Measurements from ENCODE around the gene PRR5L.

Gene PRR5L

DNA sequence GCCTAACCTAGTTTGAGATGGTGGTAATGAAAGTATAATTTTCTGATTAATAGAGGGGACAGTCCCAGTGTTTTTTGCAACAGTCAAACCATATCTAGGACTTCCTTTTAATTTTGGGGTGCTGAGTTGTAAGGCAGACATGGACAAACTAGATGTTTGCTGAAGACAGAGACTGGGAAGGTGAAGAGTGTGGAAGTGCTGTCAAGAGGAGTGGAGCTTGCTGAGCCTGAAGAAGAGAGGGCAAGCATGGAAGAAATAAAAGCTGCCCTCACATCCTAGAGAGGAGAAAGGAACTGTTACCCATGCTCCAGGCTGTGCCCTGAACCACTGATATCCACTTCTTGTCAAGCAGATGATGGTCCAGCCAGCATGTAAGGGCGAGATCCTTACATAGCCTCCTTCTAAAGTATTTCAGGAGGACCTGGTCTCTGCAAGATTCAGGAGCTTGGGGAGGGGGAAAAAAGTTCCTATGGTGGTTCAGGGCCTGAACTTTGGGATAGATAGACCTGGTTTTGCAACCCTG is 51.4 kb downstream of the PRR5L start:
- no peaks in the 10 kb centered on the region for H3K36me3 Mint-ChIP-seq
- H3K27me3 Mint-ChIP-seq, result peaks cover 11 to 19% of the 10 kb centered on the region in 2 donors
- H3K9me3 Mint-ChIP-seq, result no peaks in the 10 kb centered on the region
- H3K4me3 Mint-ChIP-seq, result peak overlapping the region; percentile 17 to 25
- DNase-seq, result no peak
- H3K27ac Mint-ChIP-seq, result peak overlapping the region; percentile 14
- H3K4me1 Mint-ChIP-seq, result peaks cover 24 to 34% of the 10 kb centered on the region in 2 donors
- ATAC-seq (replicated peaks), result peak; percentile 92 to 95

GRCh38 chr11:36349351-36350136 is 53.5 kb downstream of the PRR5L start:
- H3K4me3 Mint-ChIP-seq, result no peak overlapping the region
- H3K27ac Mint-ChIP-seq, result no peak overlapping the region
- DNase-seq (no peak), ATAC-seq (replicated peaks) (no peak)
- H3K9me3 Mint-ChIP-seq, result no peaks in the 10 kb centered on the region
- peaks cover 34 to 54% of the 10 kb centered on the region in 2 donors for H3K4me1 Mint-ChIP-seq
- H3K27me3 Mint-ChIP-seq, result peaks cover 18 to 26% of the 10 kb centered on the region in 2 donors
- no peaks in the 10 kb centered on the region for H3K36me3 Mint-ChIP-seq

- Mint-ChIP-seq H3K27ac (no peak overlapping the region), H3K4me3 (no peak overlapping the region), H3K36me3 (no peaks in the 10 kb centered on the region), H3K4me1 (peaks cover 34 to 56% of the 10 kb centered on the region in 2 donors), H3K27me3 (peaks cover 13 to 20% of the 10 kb centered on the region in 2 donors), H3K9me3 (no peaks in the 10 kb centered on the region)
- DNase-seq (no peak), ATAC-seq (replicated peaks) (no peak)
Observed at GRCh38 chr11:36350137-36350513, 54.0 kb downstream of the PRR5L start.

DNA sequence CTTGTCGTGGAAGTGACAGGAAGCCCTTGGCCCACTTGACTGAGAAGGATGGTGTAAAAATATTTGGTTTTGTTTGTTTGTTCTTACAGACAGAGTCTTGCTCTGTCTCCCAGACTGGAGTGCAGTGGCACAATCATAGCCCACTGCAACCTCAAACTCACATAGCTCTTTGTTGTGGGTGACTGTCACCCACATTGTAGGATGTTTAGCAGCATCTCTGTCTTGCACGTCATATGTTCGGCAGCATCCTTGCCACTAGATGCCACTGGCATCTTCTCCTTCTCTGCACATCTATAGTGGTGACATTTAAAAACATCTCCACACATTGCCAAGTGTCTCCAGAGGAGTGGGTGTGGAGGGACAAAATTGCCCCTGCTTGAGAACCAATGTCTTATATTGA is 56.8 kb downstream of the PRR5L start:
- H3K4me1 Mint-ChIP-seq, result peaks cover 49 to 67% of the 10 kb centered on the region in 2 donors
- H3K36me3 Mint-ChIP-seq, result no peaks in the 10 kb centered on the region
- DNase-seq (no peak), ATAC-seq (replicated peaks) (no peak)
- no peak overlapping the region for H3K4me3 Mint-ChIP-seq
- H3K9me3 Mint-ChIP-seq, result no peaks in the 10 kb centered on the region
- no peak overlapping the region for H3K27ac Mint-ChIP-seq
- H3K27me3 Mint-ChIP-seq, result peaks cover 11 to 18% of the 10 kb centered on the region in 2 donors

- ATAC-seq (replicated peaks) (peak; percentile 50 to 64), DNase-seq (no peak)
- Mint-ChIP-seq H3K36me3 (no peaks in the 10 kb centered on the region), H3K27me3 (peaks cover 11 to 30% of the 10 kb centered on the region in 2 donors), H3K27ac (peak overlapping the region; percentile 10), H3K9me3 (no peaks in the 10 kb centered on the region), H3K4me1 (peaks cover 46 to 72% of the 10 kb centered on the region in 2 donors), H3K4me3 (peak overlapping the region; percentile 17 to 27)
Observed at GRCh38 chr11:36354221-36355003, 58.3 kb downstream of the PRR5L start.

DNA sequence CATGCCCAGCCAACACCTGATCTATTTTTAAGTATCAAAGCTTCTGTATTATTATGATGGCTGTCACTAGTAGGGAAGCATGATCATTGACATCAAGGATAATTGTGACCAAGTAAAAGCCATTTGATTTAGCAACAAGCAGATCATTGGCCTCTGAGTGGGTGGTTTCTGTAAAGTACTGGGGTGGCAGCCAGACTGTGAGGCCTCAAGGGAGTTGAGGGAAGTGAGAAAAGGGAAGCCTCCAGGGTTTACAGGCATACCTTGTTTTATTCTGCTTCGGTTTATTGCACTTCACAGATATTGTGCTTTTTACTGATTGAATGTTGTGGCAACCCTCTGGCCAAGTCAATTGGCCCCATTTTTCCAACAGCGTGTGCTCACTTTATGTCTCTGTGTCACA is 60.1 kb downstream of the PRR5L start:
- H3K27ac Mint-ChIP-seq, result peak overlapping the region; percentile 82
- peak; percentile 66 for DNase-seq

DNA sequence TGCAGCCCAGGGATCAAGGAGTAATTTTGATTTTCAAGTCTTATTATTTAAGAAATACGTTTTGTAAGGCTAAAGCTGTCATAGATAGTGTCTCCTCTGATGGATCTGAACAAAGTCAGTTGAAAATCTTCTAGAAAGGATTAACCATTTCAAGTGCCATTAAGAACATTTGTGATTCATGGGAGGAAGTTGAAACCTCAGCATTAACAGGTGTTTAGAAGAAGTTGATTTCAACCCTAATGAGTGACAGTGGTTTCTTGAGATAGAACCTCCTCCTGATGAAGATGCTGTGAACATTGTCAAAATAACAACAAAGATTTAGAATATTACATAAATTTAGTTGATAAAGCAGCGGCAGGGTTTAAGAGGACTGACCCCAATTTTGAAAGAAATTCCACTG is 61.7 kb downstream of the PRR5L start:
- H3K36me3 Mint-ChIP-seq, result no peaks in the 10 kb centered on the region
- no peak for DNase-seq
- ATAC-seq (replicated peaks), result no peak
- no peaks in the 10 kb centered on the region for H3K9me3 Mint-ChIP-seq
- H3K4me1 Mint-ChIP-seq, result peaks cover 45 to 83% of the 10 kb centered on the region in 2 donors
- peaks cover 15 to 51% of the 10 kb centered on the region in 2 donors for H3K27me3 Mint-ChIP-seq
- H3K27ac Mint-ChIP-seq, result no peak overlapping the region
- no peak overlapping the region for H3K4me3 Mint-ChIP-seq

More for the DNA sequence above, 60.1 kb downstream of the PRR5L start:
- no peaks in the 10 kb centered on the region for H3K36me3 Mint-ChIP-seq
- H3K4me1 Mint-ChIP-seq, result peaks cover 43 to 77% of the 10 kb centered on the region in 2 donors
- peak overlapping the region; percentile 50 to 67 for H3K4me3 Mint-ChIP-seq
- H3K9me3 Mint-ChIP-seq, result no peaks in the 10 kb centered on the region
- ATAC-seq (replicated peaks), result peak; percentile 95
- peaks cover 18 to 46% of the 10 kb centered on the region in 2 donors for H3K27me3 Mint-ChIP-seq

- H3K27me3 Mint-ChIP-seq, result peaks cover 18 to 48% of the 10 kb centered on the region in 2 donors
- H3K36me3 Mint-ChIP-seq, result no peaks in the 10 kb centered on the region
- H3K27ac Mint-ChIP-seq, result no peak overlapping the region
- H3K4me1 Mint-ChIP-seq, result peaks cover 50 to 84% of the 10 kb centered on the region in 2 donors
- no peak overlapping the region for H3K4me3 Mint-ChIP-seq
- no peak for DNase-seq
- ATAC-seq (replicated peaks), result no peak
- no peaks in the 10 kb centered on the region for H3K9me3 Mint-ChIP-seq
Observed at GRCh38 chr11:36358436-36358835, 62.3 kb downstream of the PRR5L start.

GRCh38 chr11:36360318-36360717 is 64.2 kb downstream of the PRR5L start:
- DNase-seq, result no peak
- Mint-ChIP-seq H3K36me3 (no peaks in the 10 kb centered on the region), H3K4me3 (no peak overlapping the region), H3K9me3 (no peaks in the 10 kb centered on the region), H3K27ac (no peak overlapping the region), H3K4me1 (peaks cover 42 to 68% of the 10 kb centered on the region in 2 donors), H3K27me3 (peaks cover 18 to 43% of the 10 kb centered on the region in 2 donors)
- peak in 1 of 2 donors; percentile 18 for ATAC-seq (replicated peaks)

- no peak overlapping the region for H3K4me3 Mint-ChIP-seq
- H3K9me3 Mint-ChIP-seq, result no peaks in the 10 kb centered on the region
- H3K27me3 Mint-ChIP-seq, result peaks cover 18 to 43% of the 10 kb centered on the region in 2 donors
Observed at GRCh38 chr11:36360826-36361415, 64.8 kb downstream of the PRR5L start.

DNA sequence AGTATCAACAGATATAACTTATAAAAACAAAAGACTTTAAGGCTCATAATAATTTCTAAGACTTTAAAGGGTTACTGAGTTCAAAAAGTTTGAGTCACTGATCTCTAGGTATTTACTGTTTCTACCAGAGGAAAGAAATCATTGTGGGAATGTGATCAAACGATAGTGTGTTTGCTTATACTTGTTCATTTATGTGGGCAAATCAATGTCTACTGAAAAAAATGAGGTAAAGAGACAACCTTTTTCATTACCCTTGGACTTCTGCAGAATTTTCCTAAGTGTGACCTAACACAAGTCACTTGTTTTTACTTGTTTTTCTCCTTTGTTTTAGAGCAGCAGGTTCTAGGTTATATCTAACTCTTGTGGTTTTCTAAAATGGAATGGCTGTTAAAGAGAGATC is 65.4 kb downstream of the PRR5L start:
- Mint-ChIP-seq H3K4me3 (peak overlapping the region in 1 of 2 donors; percentile 60), H3K4me1 (peaks cover 34 to 64% of the 10 kb centered on the region in 2 donors), H3K27ac (no peak overlapping the region), H3K9me3 (no peaks in the 10 kb centered on the region), H3K36me3 (no peaks in the 10 kb centered on the region), H3K27me3 (peaks cover 18 to 43% of the 10 kb centered on the region in 2 donors)
- DNase-seq (no peak), ATAC-seq (replicated peaks) (no peak)

More at GRCh38 chr11:36360826-36361415, 64.8 kb downstream of the PRR5L start:
- ATAC-seq (replicated peaks) (no peak), DNase-seq (no peak)
- Mint-ChIP-seq H3K36me3 (no peaks in the 10 kb centered on the region), H3K27ac (no peak overlapping the region), H3K4me1 (peaks cover 40 to 66% of the 10 kb centered on the region in 2 donors)

DNA sequence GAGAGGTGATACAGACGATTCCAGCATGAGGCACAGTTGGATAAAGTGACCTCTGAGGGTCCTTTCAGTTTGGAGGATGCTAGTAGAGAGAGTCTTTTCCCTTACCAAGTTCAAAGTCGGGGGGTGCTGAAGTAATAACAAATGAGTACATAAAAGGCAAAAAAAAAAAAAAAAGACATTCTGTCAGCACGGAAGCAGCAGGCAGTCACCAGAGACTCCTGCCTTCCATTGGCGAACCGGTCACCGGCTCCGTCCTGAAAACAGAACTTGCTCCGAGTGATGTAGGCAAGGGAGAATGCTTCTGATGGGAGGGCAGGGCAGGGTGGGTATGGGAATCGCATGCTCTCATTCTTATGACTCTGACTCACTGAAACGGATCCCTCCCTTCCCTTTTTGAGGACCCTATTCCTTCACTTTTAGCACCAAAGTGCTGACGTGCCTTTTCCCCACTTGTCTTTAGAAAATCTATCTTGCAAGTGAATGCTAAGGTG is 65.9 kb downstream of the PRR5L start:
- H3K4me1 Mint-ChIP-seq, result peaks cover 30 to 59% of the 10 kb centered on the region in 2 donors
- H3K36me3 Mint-ChIP-seq, result no peaks in the 10 kb centered on the region
- DNase-seq (no peak), ATAC-seq (replicated peaks) (no peak)
- H3K27me3 Mint-ChIP-seq, result peaks cover 18 to 43% of the 10 kb centered on the region in 2 donors
- no peak overlapping the region for H3K27ac Mint-ChIP-seq
- no peaks in the 10 kb centered on the region for H3K9me3 Mint-ChIP-seq
- peak overlapping the region in 1 of 2 donors; percentile 60 for H3K4me3 Mint-ChIP-seq

GRCh38 chr11:36362902-36363301 is 66.8 kb downstream of the PRR5L start:
- Mint-ChIP-seq H3K9me3 (no peaks in the 10 kb centered on the region), H3K27ac (no peak overlapping the region), H3K4me3 (no peak overlapping the region), H3K27me3 (peaks cover 23 to 48% of the 10 kb centered on the region in 2 donors), H3K36me3 (no peaks in the 10 kb centered on the region), H3K4me1 (peaks cover 23 to 50% of the 10 kb centered on the region in 2 donors)
- DNase-seq (no peak), ATAC-seq (replicated peaks) (peak in 1 of 2 donors; percentile 24)

All from stimulated activated naive B cell treated with anti-CD40 and anti-IgM and Interleukin-4, amounts not matched to agents 10 μg/mL and 1 μg/mL and 100 μg/mL, for 72 hours (primary cell).